Stimulated activated CD4-positive, alpha-beta T cell treated with anti-CD3 and anti-CD28 coated beads, Interleukin-12 subunit alpha, Interleukin-12 subunit beta, amount 100 ng/mL, for 4 hours (primary cell): ENCODE measurements around the gene VWA5A.
"Not testable (repeated sequence)": the region's sequence is repeated elsewhere in the genome, so short reads cannot be mapped to it uniquely, and the experiment has no call there.

Experiments used
- DNase-seq: peaks from one replicate; pipeline ENCODE4 v3.0.0-alpha.2; 2020

The VWA5A gene

DNA sequence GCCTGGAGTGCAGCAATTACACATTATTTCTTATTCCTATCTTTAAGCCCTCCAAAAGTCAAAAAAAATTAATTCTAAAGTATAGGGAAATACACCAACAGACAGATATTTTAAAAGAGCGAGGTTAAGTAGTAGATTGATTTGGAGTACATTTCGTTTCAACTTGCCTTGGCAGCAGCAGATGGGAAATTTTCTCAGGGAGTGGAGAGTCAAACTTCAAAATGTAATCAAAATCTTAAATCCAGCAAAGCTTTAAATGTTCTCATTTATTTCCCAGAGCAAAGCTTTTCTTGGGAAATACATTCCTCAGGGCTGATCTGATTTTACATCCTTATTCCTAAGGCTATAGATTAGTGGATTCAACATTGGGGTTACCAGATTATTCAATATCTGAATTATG, 21.9 kb upstream of the VWA5A start:
- no peak for DNase-seq

DNA sequence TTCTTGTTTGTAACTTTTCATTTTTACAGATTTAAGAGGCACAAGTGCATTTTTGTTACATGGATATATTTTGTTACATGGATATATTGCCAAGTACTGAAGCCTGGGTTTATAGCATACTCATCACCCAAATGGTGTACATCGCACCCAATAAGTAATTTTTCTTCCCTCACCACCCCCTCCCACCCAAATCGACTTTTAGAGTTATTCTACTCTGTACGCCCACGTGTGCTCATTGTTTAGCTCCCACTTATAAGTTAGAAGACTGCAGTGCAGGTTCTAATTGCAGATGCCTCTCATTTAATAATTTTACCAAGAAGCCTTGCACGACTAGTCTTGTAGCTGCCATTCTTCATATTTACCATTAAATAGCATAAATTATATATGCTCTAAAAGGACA, 20.5 kb upstream of the VWA5A start:
- DNase-seq: no peak

DNA sequence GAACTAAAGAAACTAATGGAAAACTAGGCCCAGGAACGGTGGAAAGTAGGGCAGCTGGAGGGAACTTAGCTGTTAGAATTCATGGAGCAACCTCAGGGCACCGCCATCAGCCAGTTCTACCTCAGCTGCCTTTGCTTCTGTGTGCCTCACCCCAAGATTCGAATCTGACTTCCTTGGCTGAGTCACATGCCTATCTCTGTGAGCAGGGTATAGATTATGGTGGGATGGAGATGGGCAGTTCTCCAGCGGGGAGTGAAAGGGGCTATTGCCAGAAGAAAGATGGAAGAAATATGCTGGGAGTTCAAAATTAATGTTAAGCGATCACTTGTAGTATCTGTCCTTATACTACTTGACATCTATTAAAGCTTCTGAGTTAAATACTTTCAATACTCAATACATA, 18.9 kb upstream of the VWA5A start:
- no peak for DNase-seq

DNA sequence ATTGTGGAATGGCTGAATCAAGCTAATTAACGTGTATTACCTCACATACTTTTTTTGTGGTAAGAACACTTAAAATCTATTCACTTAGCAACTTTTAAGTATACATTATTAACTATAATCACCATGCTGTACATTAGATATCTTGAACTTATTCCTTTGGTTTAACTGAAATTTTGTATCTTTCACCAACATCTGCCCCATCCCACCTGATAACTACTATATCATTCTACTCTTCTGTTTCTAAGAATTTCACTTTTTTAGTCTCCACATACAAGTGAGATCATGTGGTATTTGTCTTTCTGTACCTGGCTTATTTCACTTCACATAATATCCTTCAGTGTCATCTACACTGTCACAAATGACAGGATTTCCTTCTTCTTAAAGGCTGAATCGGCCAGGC, 17.1 kb upstream of the VWA5A start:
- no peak for DNase-seq

DNA sequence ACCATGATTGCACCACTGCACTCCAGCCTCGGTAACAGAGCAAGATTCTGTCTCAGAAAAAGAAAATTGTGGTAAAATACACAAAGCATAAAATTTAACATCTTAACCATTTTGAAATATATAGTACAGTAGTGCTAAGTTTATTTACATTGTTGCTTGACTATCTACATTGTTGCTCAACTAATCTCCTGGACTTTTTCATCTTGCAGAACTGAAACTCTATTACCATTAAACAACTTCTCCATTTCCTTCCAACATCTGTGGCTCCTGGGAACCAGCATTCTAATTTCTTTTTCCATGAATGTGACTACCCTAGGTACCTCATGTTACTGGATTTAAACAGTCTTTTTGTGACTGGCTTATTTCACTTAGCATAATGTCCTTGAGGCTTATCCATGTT, 13.5 kb upstream of the VWA5A start:
- no peak for DNase-seq

DNA sequence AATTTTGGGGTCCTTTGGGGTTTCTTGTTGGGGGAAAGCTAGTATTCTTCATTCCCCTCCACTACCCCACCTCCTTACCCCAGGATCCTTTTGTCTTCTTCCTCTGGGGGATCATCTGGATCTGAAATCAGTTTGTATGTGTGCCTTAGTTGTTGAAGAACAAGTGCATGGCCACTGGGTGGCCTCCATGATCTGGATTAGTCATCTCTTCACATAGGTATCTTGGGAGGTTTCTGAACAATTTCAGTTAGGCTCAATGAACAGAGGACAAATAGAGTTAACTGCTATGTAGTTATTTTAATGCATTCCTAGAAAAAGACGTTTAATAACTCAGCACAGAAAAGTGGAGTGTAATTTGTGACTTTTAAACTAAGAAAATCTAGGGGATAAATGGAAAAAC, 7.1 kb upstream of the VWA5A start:
- no peak for DNase-seq

DNA sequence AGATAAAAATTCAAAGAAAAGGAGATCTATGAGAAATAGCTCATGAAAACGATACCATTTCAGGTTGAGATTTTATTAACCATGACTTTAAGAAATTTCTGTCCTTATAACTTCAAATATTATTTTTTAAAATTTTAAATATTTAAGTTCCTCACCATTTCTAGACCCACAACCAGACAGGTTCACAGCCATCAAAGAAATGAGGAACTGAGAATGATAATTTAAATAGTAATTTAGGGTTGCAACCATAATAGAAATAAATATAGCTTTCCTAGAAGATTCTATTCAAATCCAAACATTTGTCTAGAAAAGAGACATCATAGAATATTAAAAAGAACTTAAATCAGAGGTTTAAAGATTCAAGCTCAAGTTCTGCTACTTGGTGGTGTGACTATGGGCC, 5.9 kb upstream of the VWA5A start:
- no peak for DNase-seq

DNA sequence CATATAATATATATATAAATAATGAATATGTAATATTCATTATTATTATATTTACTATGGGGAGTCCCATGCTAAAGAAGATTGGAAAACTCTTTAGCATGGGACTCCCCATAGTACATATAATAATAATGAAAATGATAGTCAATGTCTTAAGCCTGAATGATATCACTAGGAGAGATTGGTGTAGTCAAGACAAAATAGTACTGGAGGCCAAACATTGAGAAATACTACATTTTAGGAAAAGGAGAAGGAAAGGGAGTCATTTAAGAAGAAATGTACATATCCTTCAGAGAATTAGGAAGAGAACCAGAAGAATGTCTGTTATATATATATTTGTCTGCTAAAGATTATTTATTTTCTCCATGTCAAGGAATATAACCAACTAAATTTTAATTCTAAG, 5.0 kb upstream of the VWA5A start:
- DNase-seq: no peak

DNA sequence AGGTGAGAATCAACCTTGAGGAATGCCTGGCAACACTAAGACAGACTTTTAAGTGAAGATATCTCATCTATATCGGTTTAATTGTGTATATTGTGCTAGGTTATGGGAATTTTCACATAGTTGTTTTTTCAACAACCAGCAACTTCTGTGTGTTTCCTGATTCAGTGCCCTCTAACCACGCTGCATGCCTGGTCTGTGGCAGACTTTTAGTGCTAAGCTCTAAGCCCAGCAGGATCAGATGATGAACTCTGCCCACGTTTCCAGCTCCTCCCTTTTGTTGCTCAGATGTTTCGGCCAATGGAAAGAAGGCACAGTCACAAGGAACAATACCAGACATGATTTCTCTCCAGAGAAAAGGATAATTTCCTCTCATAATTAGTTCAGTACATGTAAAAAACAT, 1.4 kb upstream of the VWA5A start:
- DNase-seq: no peak

DNA sequence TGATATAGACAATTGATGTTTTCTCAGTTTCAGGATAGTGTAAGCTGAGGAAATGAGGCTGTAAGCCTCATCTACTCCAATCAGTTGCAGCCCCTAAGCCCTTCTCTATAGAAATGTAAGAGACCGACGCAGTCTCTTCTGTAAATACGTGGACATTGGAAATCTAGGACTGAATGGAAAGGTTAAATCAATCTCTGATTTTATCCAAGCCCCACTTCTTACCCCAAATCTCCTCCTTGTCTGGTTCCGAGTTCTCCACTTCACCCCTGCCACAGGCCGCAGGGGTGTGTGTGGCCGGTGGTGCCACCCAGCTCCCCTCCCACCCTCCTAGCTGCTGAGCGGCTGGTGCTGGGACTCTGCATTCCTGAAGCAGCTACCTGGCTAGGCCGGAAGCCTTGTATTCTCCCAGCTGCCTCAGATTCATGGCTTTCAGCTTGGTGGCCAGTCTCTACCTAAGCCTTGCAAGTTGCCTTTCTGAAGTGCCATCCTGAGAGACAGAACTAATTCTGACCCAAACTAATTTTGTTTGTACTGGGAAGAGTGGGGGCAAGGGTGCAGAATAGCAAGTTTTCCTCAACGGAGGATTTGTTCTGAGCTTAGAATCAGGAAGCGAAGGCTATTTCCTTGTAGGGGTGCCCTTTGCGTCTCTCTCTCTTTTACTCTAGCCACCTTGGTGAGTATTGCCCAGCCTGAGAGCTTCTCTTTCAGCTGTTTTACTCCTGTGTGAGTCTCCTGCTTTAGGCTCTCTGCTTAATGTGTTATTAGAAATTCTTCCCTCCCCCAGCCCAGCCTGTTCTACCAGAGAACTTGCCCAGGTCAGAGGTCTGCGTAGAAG, 749 bp downstream of the VWA5A start:
- DNase-seq: no peak

DNA sequence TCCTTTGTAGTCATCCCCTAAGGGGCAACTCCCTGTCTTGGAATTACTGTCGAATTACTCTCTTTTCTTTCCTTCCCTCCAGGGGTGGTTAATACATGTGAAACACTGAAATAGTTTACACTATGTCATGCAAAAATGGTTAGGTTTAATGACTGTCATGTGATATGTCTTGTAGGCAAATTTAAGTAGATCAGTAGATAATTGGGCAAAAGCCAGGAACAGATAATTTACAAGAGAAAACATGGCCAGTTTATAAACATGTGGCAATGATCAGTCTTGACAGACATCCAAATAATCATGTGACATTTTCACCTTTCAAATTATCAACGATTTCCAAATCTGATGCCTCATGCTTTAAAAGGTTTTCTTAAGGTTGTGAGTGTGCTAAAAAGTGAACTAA, 3.9 kb downstream of the VWA5A start:
- DNase-seq: no peak

DNA sequence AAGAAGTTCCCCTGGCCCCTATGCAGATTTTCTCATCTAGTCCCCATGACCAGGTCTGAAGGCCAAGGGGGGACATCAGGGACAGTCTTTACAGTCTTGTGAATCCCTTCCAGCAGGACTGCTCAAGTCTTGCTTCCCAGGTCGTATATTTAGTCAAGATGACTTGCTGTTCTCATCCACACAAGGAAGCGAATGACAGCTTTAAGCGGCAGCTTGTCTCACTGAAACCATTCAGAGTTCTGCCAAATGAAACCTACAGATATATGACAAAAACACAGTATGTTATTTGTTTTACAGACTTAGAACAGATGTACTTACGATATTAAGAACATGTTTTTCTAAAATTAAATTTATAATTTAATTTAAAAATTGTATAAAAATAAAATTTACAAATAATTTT, 5.6 kb downstream of the VWA5A start:
- DNase-seq: no peak

DNA sequence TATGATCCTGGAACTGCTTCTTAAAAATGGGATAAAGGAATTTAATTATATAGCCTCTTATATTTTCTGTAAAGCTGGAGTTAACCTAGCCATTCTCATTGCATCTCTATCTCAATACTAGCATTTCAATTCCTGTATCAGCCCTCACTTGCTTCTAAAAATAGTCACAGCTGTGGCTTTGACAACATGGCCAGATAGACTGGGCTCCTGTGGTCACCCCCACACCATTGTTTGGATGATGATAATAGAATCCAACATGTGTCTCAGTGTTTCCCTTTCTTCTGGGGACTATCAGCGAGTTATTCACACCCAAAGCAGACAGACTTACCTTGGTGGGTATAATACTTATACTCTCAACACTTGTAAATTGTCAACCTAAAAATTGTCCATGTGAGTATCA, 6.9 kb downstream of the VWA5A start:
- no peak for DNase-seq

DNA sequence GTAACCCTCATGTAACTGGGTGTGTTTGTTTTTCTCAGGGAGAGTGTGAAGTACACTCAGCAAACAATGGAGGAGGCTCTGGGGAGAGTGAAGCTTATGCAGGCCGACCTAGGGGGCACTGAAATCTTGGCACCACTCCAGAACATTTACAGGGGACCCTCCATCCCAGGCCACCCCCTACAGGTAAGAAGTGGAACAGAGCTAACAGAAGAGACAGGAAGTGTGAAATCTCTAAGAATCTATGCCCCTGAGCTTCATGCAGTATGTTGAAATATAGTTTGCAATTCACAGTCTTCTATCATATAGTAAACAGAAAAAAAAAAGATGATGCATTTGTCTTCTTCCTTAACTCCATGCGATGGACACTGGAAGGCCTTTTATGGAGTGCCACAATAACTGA, 8.4 kb downstream of the VWA5A start:
- DNase-seq: no peak

DNA sequence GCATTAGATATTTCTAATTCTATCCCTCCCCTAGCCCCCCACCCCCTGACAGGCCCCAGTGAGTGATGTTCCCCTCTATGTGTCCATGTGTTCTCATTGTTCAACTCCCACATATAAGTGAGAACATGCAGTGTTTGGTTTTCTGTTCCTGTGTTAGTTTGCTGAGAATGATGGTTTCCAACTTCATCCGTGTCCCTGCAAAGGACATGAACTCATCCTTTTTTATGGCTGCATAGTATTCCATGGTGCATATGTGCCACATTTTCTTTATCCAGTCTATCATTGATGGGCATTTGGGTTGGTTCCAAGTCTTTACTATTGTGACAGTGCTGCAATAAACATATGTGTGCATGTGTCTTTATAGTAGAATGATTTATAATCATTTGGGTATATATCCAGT, 11.9 kb downstream of the VWA5A start:
- not testable (repeated sequence) for DNase-seq

DNA sequence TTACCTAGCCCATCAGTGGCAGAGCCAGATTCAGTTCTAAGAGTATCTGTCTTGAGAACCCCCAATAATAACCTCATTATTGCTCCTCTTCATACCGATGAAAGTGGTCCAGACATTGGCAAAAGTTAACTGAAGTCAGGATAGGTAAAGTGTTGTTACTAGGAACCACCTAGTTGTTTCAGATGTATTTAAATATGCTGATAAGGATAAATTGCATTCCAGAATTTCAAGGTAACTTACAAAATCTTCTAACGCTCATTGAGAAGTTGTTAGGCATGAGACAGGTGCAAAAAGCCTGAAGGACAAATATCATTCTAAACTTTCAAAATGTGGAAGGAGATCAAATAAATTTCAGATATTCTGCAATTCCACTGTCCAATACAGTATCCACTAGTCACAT, 27.8 kb downstream of the VWA5A start:
- no peak for DNase-seq

DNA sequence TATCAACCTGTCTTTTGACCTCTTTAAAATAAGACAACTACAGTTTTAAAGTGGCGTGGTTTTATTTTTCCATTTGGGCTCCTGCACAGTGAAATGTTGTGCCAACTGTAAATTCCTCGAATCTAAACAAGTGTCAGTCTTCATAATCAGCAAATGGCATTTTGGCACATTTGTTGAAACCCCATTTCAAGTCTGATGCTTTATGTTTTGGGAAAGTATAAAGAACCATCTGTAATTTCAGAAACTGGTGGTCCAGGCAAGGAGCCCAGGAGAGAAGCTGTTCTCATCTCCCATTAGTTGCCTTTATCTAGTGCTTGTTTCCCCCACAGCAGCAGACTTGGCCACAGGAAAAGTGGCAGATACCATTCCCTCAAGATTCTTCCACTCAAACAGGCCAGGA, 32.7 kb downstream of the VWA5A start:
- no peak for DNase-seq

DNA sequence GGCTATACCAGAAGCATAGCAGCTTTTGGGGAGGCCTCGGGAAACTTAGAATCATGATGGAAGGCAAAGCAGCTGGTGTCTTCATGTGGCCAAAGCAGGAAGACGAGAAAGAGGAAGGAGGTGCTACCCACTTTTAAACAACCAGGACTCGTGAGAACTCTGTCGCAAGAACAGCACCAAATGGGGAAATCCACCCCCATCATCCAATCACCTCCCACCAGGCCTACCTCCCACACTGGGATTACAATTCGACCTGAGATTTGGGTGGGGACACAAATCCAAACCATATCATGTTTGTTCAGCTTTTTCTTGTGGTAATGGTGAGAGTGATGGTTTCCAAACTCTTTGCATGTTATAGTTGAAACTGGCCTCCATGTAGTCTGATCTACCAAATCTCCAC, 35.4 kb downstream of the VWA5A start:
- DNase-seq: no peak

DNA sequence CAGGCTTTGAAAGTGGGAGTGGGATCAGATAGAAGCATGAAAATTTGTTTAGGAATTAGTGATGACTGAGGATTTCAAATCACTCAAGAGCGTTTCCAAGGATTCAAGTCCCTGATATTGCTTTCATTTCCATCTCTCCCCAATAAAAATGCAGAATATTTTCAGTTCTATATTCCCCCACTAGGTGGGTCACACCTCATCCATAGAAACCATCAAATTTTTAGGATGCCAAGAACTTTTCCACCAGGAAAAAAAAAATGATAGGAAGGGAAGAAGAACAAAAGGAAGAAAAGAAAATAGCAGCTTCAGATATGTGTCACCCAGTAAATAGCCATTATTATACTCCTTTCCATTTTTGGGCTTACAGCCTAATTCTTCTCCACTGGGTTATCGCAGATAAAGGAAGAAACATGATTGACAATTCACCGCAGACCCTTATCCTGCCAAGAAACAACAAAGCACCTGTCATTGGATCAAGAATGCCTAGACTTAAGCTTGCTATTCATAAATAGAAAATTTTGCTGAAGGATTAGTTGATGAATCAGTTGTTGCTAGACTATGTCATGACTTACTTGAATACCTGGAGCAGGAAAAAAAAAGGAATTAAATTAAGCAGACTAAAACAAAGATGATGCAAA, 37.6 kb downstream of the VWA5A start:
- no peak for DNase-seq

DNA sequence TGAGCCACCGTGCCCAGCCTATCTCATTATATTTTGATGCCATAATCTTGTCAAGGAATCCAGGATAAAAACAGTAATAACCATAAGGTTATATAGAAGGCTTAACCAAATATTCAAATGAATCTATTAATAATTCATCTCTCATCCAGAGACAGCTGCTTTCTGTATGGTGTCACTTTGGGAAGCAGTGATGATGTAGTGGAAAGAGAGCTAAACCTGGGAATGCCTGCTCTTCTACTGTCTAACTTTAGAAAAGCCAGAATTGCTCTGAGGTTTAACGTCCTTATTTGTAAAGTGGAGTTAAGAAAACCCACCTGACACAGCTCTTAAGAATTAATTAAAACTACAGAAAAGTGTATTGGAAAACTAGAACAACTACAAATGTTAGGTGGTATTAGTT, 38.6 kb downstream of the VWA5A start:
- DNase-seq: no peak

DNA sequence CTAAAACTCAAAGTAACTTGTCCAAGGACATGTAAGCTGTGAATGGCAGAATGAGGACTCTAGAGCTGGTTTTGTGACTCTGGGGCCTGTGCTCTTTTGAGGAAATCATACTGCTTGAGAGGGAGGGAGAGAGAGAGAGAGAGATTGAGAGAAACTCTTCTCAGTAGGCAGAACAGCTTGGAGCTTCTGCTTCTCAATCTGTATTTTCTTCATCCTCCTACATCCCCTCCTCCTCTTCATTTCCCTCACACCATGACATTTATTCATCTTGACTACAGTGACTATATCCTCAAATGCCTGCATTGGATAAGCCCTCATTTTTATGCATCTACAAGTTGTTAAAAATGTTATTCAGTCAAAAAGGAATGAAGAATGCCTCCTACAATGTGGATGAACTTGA, 44.2 kb downstream of the VWA5A start:
- no peak for DNase-seq

DNA sequence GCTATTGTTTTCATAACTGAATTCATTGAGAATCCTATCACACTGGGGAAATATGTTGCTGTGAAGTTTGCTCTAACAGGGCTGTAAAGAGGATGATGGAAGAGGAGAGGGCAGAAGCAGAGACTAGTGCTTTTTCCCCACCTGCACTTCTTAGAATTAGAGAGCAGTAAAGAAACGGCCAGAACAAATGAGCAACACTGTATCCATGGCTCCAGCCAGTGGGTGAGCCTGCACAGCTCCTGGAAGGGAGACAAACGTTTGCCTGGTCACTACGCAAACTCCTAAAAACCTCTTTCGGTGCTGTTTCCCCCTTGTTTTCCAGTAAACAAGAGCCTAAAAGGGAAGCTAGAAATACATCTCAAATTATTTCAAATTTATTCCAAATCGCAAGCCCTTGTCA, 45.7 kb downstream of the VWA5A start:
- no peak for DNase-seq

DNA sequence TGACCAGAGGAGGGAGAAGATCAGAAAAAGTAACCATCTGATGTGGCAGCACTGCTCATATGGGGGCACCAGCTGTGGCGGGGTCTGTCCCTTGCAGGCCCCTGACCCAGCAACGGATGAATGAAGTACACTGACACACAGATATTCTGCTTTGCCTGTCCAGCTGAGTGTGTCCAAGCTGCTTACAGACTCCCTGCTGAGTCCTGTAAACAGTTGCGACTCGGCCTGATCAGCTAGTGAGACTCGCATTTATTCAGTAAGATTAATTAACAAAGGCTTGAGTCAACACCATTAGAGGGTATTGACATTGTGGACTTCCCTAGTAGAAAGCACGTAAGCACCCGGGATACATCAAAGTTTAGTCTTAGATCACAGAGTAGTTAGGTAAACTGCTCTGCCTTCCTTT, 52.6 kb downstream of the VWA5A start:
- no peak for DNase-seq

DNA sequence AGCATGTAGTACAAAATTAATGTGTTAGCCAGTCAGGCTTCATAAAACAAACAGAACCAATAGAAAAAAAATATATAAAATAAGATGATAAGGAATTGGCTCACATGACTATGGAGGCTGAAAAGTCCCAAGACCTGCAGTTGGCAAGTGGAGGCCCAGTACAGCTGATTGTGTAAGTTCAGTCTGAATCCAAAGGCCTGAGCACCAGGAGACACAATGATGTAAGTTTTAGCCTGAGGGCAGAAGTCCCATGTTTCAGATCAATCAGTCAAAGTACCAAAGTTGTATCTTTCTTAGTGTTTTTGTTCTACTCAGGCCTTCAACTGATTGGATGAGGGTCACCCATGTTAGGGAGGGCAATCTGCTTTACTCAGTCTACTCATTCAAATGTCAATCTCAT, 53.5 kb downstream of the VWA5A start:
- DNase-seq: no peak

DNA sequence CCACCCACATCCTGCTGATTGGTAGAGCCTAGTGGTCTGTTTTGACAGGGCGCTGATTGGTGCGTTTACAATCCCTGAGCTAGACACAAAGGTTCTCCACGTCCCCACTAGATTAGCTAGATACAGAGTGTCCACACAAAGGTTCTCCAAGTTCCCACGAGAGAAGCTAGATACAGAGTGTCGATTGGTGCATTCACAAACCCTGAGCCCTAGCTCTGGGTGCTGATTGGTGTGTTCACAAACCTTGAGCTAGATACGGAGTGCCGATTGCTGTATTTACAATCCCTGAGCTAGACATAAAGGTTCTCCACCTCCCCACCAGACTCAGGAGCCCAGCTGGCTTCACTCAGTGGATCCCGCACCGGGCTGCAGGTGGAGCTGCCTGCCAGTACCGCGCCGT, 55.1 kb downstream of the VWA5A start:
- DNase-seq: not testable (repeated sequence)
